ENCODE data around the gene DBR1.

DNA sequence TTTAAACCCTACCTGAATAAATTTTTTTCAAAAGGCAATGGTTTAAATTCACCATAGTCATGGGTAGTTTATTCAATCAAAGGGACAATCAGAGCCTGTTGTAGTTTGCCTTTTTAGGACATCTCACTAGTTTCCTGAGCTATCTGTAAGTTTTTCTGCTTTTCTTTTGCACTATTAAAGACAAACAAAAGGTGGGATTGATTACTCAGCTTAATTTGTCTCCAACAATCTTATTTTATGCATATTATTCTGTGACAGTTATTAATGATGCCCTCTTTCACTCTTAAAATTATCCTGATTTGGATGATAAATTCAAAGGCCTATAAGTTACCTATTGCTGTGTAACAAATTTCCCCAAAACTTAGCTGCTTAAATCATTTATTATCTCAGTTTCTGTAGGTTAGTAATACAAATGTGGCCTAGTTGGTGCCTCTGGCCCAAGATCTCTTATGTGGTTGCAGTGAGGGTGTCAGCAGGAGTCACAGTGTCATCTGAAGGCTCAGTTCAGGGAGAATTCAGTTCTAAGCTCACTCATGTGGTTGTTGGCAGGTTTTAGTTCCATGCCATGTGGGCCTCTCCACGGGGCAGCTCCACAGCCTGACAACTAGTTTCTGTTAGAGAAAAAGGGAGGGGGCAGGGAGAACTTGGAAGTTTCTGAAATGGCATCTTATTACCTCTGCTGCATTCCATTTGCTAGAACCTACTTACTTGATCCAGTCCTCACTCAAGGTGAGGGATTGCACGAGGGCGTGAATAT, 28.4 kb upstream of the DBR1 start:
- TF ChIP-seq, protein P1, sequence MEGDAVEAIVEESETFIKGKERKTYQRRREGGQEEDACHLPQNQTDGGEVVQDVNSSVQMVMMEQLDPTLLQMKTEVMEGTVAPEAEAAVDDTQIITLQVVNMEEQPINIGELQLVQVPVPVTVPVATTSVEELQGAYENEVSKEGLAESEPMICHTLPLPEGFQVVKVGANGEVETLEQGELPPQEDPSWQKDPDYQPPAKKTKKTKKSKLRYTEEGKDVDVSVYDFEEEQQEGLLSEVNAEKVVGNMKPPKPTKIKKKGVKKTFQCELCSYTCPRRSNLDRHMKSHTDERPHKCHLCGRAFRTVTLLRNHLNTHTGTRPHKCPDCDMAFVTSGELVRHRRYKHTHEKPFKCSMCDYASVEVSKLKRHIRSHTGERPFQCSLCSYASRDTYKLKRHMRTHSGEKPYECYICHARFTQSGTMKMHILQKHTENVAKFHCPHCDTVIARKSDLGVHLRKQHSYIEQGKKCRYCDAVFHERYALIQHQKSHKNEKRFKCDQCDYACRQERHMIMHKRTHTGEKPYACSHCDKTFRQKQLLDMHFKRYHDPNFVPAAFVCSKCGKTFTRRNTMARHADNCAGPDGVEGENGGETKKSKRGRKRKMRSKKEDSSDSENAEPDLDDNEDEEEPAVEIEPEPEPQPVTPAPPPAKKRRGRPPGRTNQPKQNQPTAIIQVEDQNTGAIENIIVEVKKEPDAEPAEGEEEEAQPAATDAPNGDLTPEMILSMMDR (IDR thresholded peaks at IDR 0.05; ENCODE audit: low read length): no peak
- TF ChIP-seq EZH2 (optimal IDR thresholded peaks at IDR 0.05; ENCODE audit: low read depth, low read length) (no peak), EZH2phosphoT487 (IDR thresholded peaks at IDR 0.05; ENCODE audit: low read length) (no peak)
